CD4-positive, alpha-beta T cell treated with Interferon gamma for 1 hour (primary cell): ENCODE measurements around the gene R3HCC1L.

Source experiments
- DNase-seq: peaks from one replicate; pipeline ENCODE4 v3.0.0-alpha.2; 2020

Gene R3HCC1L

GRCh38 chr10:98134431-98135221 lies at the start of gene R3HCC1L:
TSS of gene R3HCC1L (plus strand) at chr10:98134657. CDS start at chr10:98208115, 73,458 bp downstream.
- DNase-seq: peak; percentile 89

- DNase-seq: no peak
Measured at GRCh38 chr10:98085238-98085637, 49.2 kb upstream of the R3HCC1L start.

- no peak for DNase-seq
Measured at GRCh38 chr10:98086837-98087708, 47.4 kb upstream of the R3HCC1L start.

- DNase-seq: no peak
Measured at GRCh38 chr10:98088186-98088971, 46.1 kb upstream of the R3HCC1L start.

GRCh38 chr10:98090822-98091221 lies 43.6 kb upstream of the R3HCC1L start:
- DNase-seq: no peak

- no peak for DNase-seq
Measured at GRCh38 chr10:98096316-98096715, 38.1 kb upstream of the R3HCC1L start.

GRCh38 chr10:98096731-98097130 lies 37.7 kb upstream of the R3HCC1L start:
- no peak for DNase-seq

GRCh38 chr10:98097175-98097574 lies 37.3 kb upstream of the R3HCC1L start:
- no peak for DNase-seq

- DNase-seq: no peak
Measured at GRCh38 chr10:98097616-98098015, 36.8 kb upstream of the R3HCC1L start.

- no peak for DNase-seq
Measured at GRCh38 chr10:98098247-98098646, 36.2 kb upstream of the R3HCC1L start.

- DNase-seq: no peak
Measured at GRCh38 chr10:98100476-98100875, 34.0 kb upstream of the R3HCC1L start.

GRCh38 chr10:98101366-98101765 lies 33.1 kb upstream of the R3HCC1L start:
- no peak for DNase-seq

- no peak for DNase-seq
Measured at GRCh38 chr10:98104125-98104524, 30.3 kb upstream of the R3HCC1L start.

- no peak for DNase-seq
Measured at GRCh38 chr10:98106531-98106930, 27.9 kb upstream of the R3HCC1L start.

- no peak for DNase-seq
Measured at GRCh38 chr10:98107644-98108430, 26.6 kb upstream of the R3HCC1L start.

- DNase-seq: no peak
Measured at GRCh38 chr10:98110356-98110755, 24.1 kb upstream of the R3HCC1L start.

- DNase-seq: no peak
Measured at GRCh38 chr10:98115031-98115787, 19.2 kb upstream of the R3HCC1L start.

GRCh38 chr10:98119891-98120290 lies 14.6 kb upstream of the R3HCC1L start:
- no peak for DNase-seq

GRCh38 chr10:98125940-98126631 lies 8.4 kb upstream of the R3HCC1L start:
- DNase-seq: no peak

- DNase-seq: no peak
Measured at GRCh38 chr10:98128802-98129201, 5.7 kb upstream of the R3HCC1L start.

- no peak for DNase-seq
Measured at GRCh38 chr10:98131619-98132018, 2.8 kb upstream of the R3HCC1L start.
